PC-3 (cell line): Measurements from ENCODE around the gene CRYZL1. TPM values are rescaled to one million over a fixed set of nuclear protein-coding genes. Genes with fewer than 3 reads are reported as not detected.

ENCODE experiments used
- ATAC-seq: fragments of 200-7000 bp; cut with Tn5 transposase; 2 replicates; pipeline ENCODE4 v1.9.1; 2020; ENCODE audit warnings: mild to moderate bottlenecking, moderate library complexity
- BruUV-seq: library from RNA; stranded (reverse); fragments of 400-500 nt; replicated peaks from 2 replicates; lab custom pipeline; 2021; lab: Mats Ljungman, UMichigan
- CTCF ChIA-PET: fragments of 300-600 bp; sonication (Branson Sonifier 250); formaldehyde crosslinking; loops from one replicate; lab custom pipeline; 2022; ENCODE audit warnings: antibody characterized with exemption; lab: Charles Lee
- POLR2A ChIA-PET: fragments of 300-600 bp; sonication (Branson Sonifier 250); formaldehyde crosslinking; loops from one replicate; lab custom pipeline; 2022; ENCODE audit warnings: antibody characterized with exemption; ENCODE audit not compliant: unreplicated experiment; lab: Charles Lee
- DNase-seq: peaks from one replicate; pipeline ENCODE4 v3.0.0-alpha.2; 2015
- H2AFZ ChIP-seq: fragments of 300-600 bp; sonication (generic); 2 replicates; pipeline ENCODE4 v1.6.0; 2016; ENCODE audit warnings: antibody characterized with exemption, low read length
- H3F3A ChIP-seq: fragments of 300-600 bp; sonication (generic); one replicate; pipeline ENCODE4 v1.6.0; 2017; ENCODE audit warnings: antibody characterized with exemption, low read length, control low read depth, mild to moderate bottlenecking; ENCODE audit not compliant: unreplicated experiment
- H3K27ac ChIP-seq: fragments of 300-600 bp; sonication (generic); 2 replicates; pipeline ENCODE4 v1.5.1; 2016; ENCODE audit warnings: mild to moderate bottlenecking, low read length
- H3K27me3 ChIP-seq: fragments of 300-600 bp; sonication (generic); 2 replicates; pipeline ENCODE4 v1.6.1; 2016; ENCODE audit warnings: low read length, mixed read lengths
- H3K36me3 ChIP-seq: fragments of 300-600 bp; sonication (generic); 2 replicates; pipeline ENCODE4 v1.6.1; 2016; ENCODE audit warnings: low read depth, mixed run types, low read length, mixed read lengths
- H3K4me1 ChIP-seq: fragments of 300-600 bp; sonication (generic); 2 replicates; pipeline ENCODE4 v1.5.1; 2016; ENCODE audit warnings: low read length; ENCODE audit not compliant: insufficient read depth
- H3K4me2 ChIP-seq: fragments of 300-600 bp; sonication (generic); 2 replicates; pipeline ENCODE4 v1.6.0; 2016; ENCODE audit warnings: low read length
- H3K4me3 ChIP-seq: fragments of 300-600 bp; sonication (generic); 2 replicates; pipeline ENCODE4 v1.5.1; 2016; ENCODE audit warnings: mild to moderate bottlenecking, low read length, mixed read lengths
- H3K79me2 ChIP-seq: fragments of 300-600 bp; sonication (generic); 2 replicates; pipeline ENCODE4 v1.6.1; 2017; ENCODE audit warnings: low read length, mixed read lengths
- H3K9ac ChIP-seq: fragments of 300-600 bp; sonication (generic); 2 replicates; pipeline ENCODE4 v1.6.0; 2016; ENCODE audit warnings: mild to moderate bottlenecking, low read length
- H3K9me2 ChIP-seq: fragments of 300-600 bp; sonication (generic); replicated peaks from 2 replicates; pipeline ENCODE4 v1.6.1; 2016; ENCODE audit warnings: mixed run types, low read length, mixed read lengths
- H3K9me3 ChIP-seq: fragments of 300-600 bp; sonication (generic); 2 replicates; pipeline ENCODE4 v1.6.1; 2016; ENCODE audit warnings: low read length, mixed read lengths
- H4K20me1 ChIP-seq: fragments of 300-600 bp; sonication (generic); 2 replicates; pipeline ENCODE4 v1.6.1; 2016; ENCODE audit warnings: low read length, mixed read lengths
- CTCF ChIP-seq: fragments of 300-600 bp; sonication (generic); conservative IDR thresholded peaks from 2 replicates; pipeline ENCODE4 v1.5.1; 2017; ENCODE audit warnings: antibody characterized with exemption, low read depth, mild to moderate bottlenecking, low read length
- EZH2 ChIP-seq: fragments of 300-600 bp; sonication (generic); IDR thresholded peaks from one replicate; pipeline ENCODE4 v1.6.1; 2017; ENCODE audit warnings: antibody characterized with exemption, mild to moderate bottlenecking, low read length; ENCODE audit not compliant: unreplicated experiment
- EZH2phosphoT487 ChIP-seq: fragments of 300-600 bp; sonication (generic); IDR thresholded peaks from 2 replicates; pipeline ENCODE4 v1.6.1; 2018; ENCODE audit warnings: mild to moderate bottlenecking, antibody characterized with exemption, low read length, borderline replicate concordance
- intact Hi-C: fragments of 100-400 bp; cut with micrococcal nuclease; formaldehyde crosslinking; loops from 2 replicates; pipeline ENCODE4 v1.9.0; 2023
- total RNA-seq: library from RNA; depleted of rRNA; stranded (reverse); fragments of >200 nt; gene quantifications from 2 replicates; pipeline ENCODE4 v1.2.3, GENCODE V29; 2014

The CRYZL1 gene
- total RNA-seq, 1 experiment from 2014 or later = 12.4 TPM

DNA sequence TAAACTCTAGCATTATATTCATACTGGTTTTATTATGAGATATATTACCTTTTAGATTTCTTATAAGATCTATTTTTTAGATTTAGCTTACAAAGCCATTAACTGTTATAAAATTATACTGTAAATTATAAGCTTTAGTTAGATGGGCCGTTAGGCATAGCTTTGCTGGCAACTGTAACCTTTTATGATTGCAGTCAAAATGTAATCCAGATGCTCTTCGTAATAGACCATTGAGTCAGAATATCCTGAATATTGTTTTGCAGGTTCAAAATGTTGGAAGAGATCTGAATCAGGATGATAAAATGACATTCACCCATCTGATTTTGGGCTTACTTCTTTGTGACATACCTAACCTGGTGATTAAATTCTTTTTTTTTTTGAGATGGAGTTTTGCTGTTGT lies 21.7 kb upstream of the CRYZL1 start:
- Histone ChIP-seq H3K4me2 (no peak overlapping the region), H3K4me1 (no peaks in the 10 kb centered on the region), H3K27ac (no peak overlapping the region), H2AFZ (no peak overlapping the region), H3K27me3 (no peaks in the 10 kb centered on the region), H3K79me2 (peaks cover 68% of the 10 kb centered on the region), H3K36me3 (peaks cover 24% of the 10 kb centered on the region), H4K20me1 (no peaks in the 10 kb centered on the region), H3K9me3 (peaks cover 20% of the 10 kb centered on the region), H3K9me2 (no peaks in the 10 kb centered on the region), H3F3A (no peaks in the 10 kb centered on the region), H3K9ac (no peak overlapping the region), H3K4me3 (no peak overlapping the region)
- ChIA-PET CTCF (no interaction called here), POLR2A (no interaction called here)
- DNase-seq (no peak), ATAC-seq (no peak)
- intact Hi-C loops = no loop called here
- TF ChIP-seq CTCF = no peak
- no peak for TF ChIP-seq EZH2phosphoT487
- no peak for TF ChIP-seq EZH2
- BruUV-seq = no TSS peak

DNA sequence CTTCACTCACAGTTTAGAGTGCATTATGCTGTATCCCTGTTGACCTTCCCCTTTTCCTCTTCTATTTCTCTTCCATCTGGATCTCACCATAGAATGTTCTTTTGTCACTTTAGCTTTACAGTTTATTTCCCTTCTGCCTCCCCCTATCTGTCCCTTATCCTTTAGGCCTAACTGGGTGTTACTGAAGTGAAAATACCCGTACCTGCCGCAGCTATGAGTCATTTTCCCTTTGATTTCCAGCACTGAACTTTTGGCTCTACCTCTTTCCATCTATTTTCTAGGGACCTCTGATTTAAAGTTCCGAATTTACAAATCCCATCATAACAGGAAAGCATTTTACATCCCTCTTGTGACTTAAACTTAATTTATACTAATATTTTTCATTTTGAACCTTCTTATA lies 20.5 kb upstream of the CRYZL1 start:
- peaks cover 68% of the 10 kb centered on the region for H3K79me2 ChIP-seq
- no peaks in the 10 kb centered on the region for H3K27me3 ChIP-seq
- no peak for ATAC-seq
- no peaks in the 10 kb centered on the region for H3F3A ChIP-seq
- no peak overlapping the region for H3K4me3 ChIP-seq
- BruUV-seq = no TSS peak
- peaks cover 20% of the 10 kb centered on the region for H3K9me3 ChIP-seq
- H3K27ac ChIP-seq = no peak overlapping the region
- no peak overlapping the region for H2AFZ ChIP-seq
- no peak overlapping the region for H3K9ac ChIP-seq
- H4K20me1 ChIP-seq = no peaks in the 10 kb centered on the region
- H3K36me3 ChIP-seq = peaks cover 24% of the 10 kb centered on the region
- intact Hi-C loops = no loop called here
- DNase-seq = no peak
- POLR2A ChIA-PET = no interaction called here
- no peak for TF ChIP-seq CTCF
- TF ChIP-seq EZH2phosphoT487 = no peak
- no peak for TF ChIP-seq EZH2
- CTCF ChIA-PET = no interaction called here
- peaks cover 4% of the 10 kb centered on the region; the same call in 1 of the 2 replicates for H3K4me1 ChIP-seq
- no peaks in the 10 kb centered on the region for H3K9me2 ChIP-seq
- no peak overlapping the region for H3K4me2 ChIP-seq

DNA sequence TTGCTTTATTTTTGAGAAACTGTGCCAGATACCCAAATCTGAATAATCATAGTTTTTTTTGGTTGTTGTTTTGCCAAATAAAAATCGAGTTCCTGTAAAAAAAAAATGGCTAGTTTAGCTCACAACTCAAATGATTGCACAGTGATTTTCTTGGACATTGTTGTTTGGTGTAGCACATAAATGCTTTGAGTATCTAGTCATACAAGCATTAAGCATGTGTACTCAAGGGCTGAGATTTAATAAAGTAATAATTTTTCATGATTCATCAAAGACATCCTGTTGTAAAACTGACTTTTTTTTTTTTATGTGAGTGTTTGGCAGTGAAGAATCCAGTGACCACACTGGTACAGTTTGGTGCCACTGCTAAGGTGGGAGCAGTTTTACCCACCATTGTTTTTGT lies 19.6 kb upstream of the CRYZL1 start:
- Histone ChIP-seq H3K79me2 (peaks cover 67% of the 10 kb centered on the region), H3K27ac (no peak overlapping the region)
- no TSS peak for BruUV-seq

More for the DNA sequence above, 19.6 kb upstream of the CRYZL1 start:
- H3K4me3 ChIP-seq = no peak overlapping the region
- no peaks in the 10 kb centered on the region for H3K27me3 ChIP-seq
- peaks cover 9% of the 10 kb centered on the region for H3K4me1 ChIP-seq
- H3K9ac ChIP-seq = no peak overlapping the region
- ChIA-PET CTCF (interaction anchor here (0.7 kb wide), 1 partner anchor 55 kb away, joined by 3 read pairs; no protein-coding TSS in a partner anchor), POLR2A (no interaction called here)
- H3K9me3 ChIP-seq = peaks cover 20% of the 10 kb centered on the region
- H3K4me2 ChIP-seq = no peak overlapping the region
- intact Hi-C loops = loop anchor here (1.0 kb wide), 1 partner anchor 140 kb away; no protein-coding TSS in a partner anchor
- H3K36me3 ChIP-seq = peaks cover 24% of the 10 kb centered on the region
- H2AFZ ChIP-seq = no peak overlapping the region
- ATAC-seq (peak; percentile 92), DNase-seq (peak; percentile 73)
- H3F3A ChIP-seq = no peaks in the 10 kb centered on the region
- no peaks in the 10 kb centered on the region for H3K9me2 ChIP-seq
- no peaks in the 10 kb centered on the region for H4K20me1 ChIP-seq
- no peak for TF ChIP-seq CTCF
